Esophagus (tissue), 2 donors: ENCODE results near the gene NTN1. TPM values are rescaled to one million over a fixed set of nuclear protein-coding genes. Genes with fewer than 3 reads are reported as not detected.
A peak's percentile ranks its signal among the peaks of the same experiment; 100 is the strongest.

Experiments
- H3K27ac ChIP-seq, 2 donors: one replicate each; pipeline ENCODE4 v1.5.1; 2013; ENCODE audit warnings: low read depth in 2 of 2, mild to moderate bottlenecking in 2 of 2, inconsistent platforms in 1 of 2, low read length in 1 of 2, moderate library complexity in 1 of 2
- H3K27me3 ChIP-seq, 2 donors: one replicate each; pipeline ENCODE4 v1.6.1; 2013; ENCODE audit warnings: low read length in 2 of 2, control low read depth in 1 of 2, mild to moderate bottlenecking in 1 of 2; ENCODE audit not compliant: insufficient read depth in 2 of 2, control insufficient read depth in 1 of 2
- H3K36me3 ChIP-seq, 2 donors: one replicate each; pipeline ENCODE4 v1.6.1; 2013; ENCODE audit warnings: low read length in 1 of 2; ENCODE audit not compliant: control insufficient read depth in 2 of 2, insufficient read depth in 2 of 2
- H3K4me1 ChIP-seq, 2 donors: one replicate each; pipeline ENCODE4 v1.6.1; 2013; ENCODE audit warnings: low read length in 1 of 2; ENCODE audit not compliant: control insufficient read depth in 2 of 2, insufficient read depth in 2 of 2
- H3K4me3 ChIP-seq, 2 donors: one replicate each; pipeline ENCODE4 v1.5.1; 2013; ENCODE audit warnings: low read length in 2 of 2, mild to moderate bottlenecking in 2 of 2, low read depth in 1 of 2, moderate library complexity in 1 of 2
- H3K9me3 ChIP-seq, 2 donors: one replicate each; pipeline ENCODE4 v1.6.1; 2013; ENCODE audit warnings: mild to moderate bottlenecking in 2 of 2, low read depth in 1 of 2, low read length in 1 of 2, moderate library complexity in 1 of 2; ENCODE audit not compliant: control insufficient read depth in 2 of 2, insufficient read depth in 1 of 2
- WGBS, 2 donors: extraction: QIAGEN DNeasy Blood & Tissue Kit; methylation state at CpG; one replicate each; pipeline ENCODE4 v1.1.7; 2013; 5-methylcytosine and 5-hydroxymethylcytosine counted together
- polyA plus RNA-seq, 2 donors: library from polyadenylated mRNA; stranded (reverse); fragments of 200-250 nt; gene quantifications; one replicate each; pipeline ENCODE4 v1.2.3, GENCODE V29; 2013
- donor health status: healthy with polysubstance abuse.
- donor health status: Bipolar disorder and iron deficiency.

The NTN1 gene
- polyA plus RNA-seq, 2 donors: 10.3 to 12.3 TPM

GRCh38 chr17:9259419-9259818 is 238.1 kb downstream of the NTN1 start:
- 72 to 73% methylated on average over 10 of the region's 10 CpGs for WGBS, 2 donors
- Histone ChIP-seq H3K36me3 (no peaks in the 10 kb centered on the region), H3K4me1 (peaks cover 3 to 7% of the 10 kb centered on the region in 2 donors), H3K27me3 (no peaks in the 10 kb centered on the region), H3K27ac (no peak overlapping the region), H3K9me3 (no peaks in the 10 kb centered on the region), H3K4me3 (no peak overlapping the region)

- WGBS, 2 donors: 59 to 64% methylated on average over 24 of the region's 24 CpGs
Observed at GRCh38 chr17:9261081-9262012, 240.0 kb downstream of the NTN1 start.

GRCh38 chr17:9266031-9266680 is 244.8 kb downstream of the NTN1 start:
- Histone ChIP-seq H3K4me3 (no peak overlapping the region), H3K27ac (no peak overlapping the region), H3K27me3 (no peaks in the 10 kb centered on the region), H3K4me1 (peaks cover 0 to 2% of the 10 kb centered on the region in 2 donors), H3K36me3 (no peaks in the 10 kb centered on the region), H3K9me3 (no peaks in the 10 kb centered on the region)
- 86 to 87% methylated on average over 14 of the region's 14 CpGs for WGBS, 2 donors

More at GRCh38 chr17:9261081-9262012, 240.0 kb downstream of the NTN1 start:
- Histone ChIP-seq H3K27ac (no peak overlapping the region), H3K27me3 (no peaks in the 10 kb centered on the region), H3K4me3 (no peak overlapping the region), H3K4me1 (peaks cover 4% of the 10 kb centered on the region in 2 donors), H3K36me3 (no peaks in the 10 kb centered on the region), H3K9me3 (no peaks in the 10 kb centered on the region)

GRCh38 chr17:9266697-9267117 is 245.4 kb downstream of the NTN1 start:
- Histone ChIP-seq H3K9me3 (no peaks in the 10 kb centered on the region), H3K4me3 (no peak overlapping the region), H3K27me3 (no peaks in the 10 kb centered on the region), H3K4me1 (peaks cover 0 to 2% of the 10 kb centered on the region in 2 donors), H3K36me3 (no peaks in the 10 kb centered on the region), H3K27ac (no peak overlapping the region)
- 90 to 91% methylated on average over 9 of the region's 9 CpGs for WGBS, 2 donors

- Histone ChIP-seq H3K4me3 (no peak overlapping the region), H3K4me1 (peaks cover 2% of the 10 kb centered on the region in 2 donors), H3K9me3 (no peaks in the 10 kb centered on the region), H3K36me3 (no peaks in the 10 kb centered on the region), H3K27me3 (no peaks in the 10 kb centered on the region), H3K27ac (no peak overlapping the region)
- 88 to 89% methylated on average over 6 of the region's 6 CpGs for WGBS, 2 donors
Observed at GRCh38 chr17:9268546-9268945, 247.2 kb downstream of the NTN1 start.

GRCh38 chr17:9269350-9270035 is 248.2 kb downstream of the NTN1 start:
- Histone ChIP-seq H3K9me3 (no peaks in the 10 kb centered on the region), H3K4me1 (peaks cover 2% of the 10 kb centered on the region in 2 donors), H3K27me3 (no peaks in the 10 kb centered on the region), H3K27ac (no peak overlapping the region), H3K36me3 (no peaks in the 10 kb centered on the region), H3K4me3 (no peak overlapping the region)
- WGBS, 2 donors: 69 to 75% methylated on average over 7 of the region's 7 CpGs

GRCh38 chr17:9270921-9271320 is 249.6 kb downstream of the NTN1 start:
- Histone ChIP-seq H3K27me3 (no peaks in the 10 kb centered on the region), H3K9me3 (no peaks in the 10 kb centered on the region), H3K36me3 (no peaks in the 10 kb centered on the region), H3K27ac (no peak overlapping the region), H3K4me3 (no peak overlapping the region), H3K4me1 (peaks cover 2% of the 10 kb centered on the region in 2 donors)
- WGBS, 2 donors: 91 to 95% methylated on average over 9 of the region's 9 CpGs

- Histone ChIP-seq H3K9me3 (no peaks in the 10 kb centered on the region), H3K4me3 (no peak overlapping the region), H3K36me3 (no peaks in the 10 kb centered on the region), H3K27me3 (no peaks in the 10 kb centered on the region), H3K27ac (peak overlapping the region in 1 of 2 donors; percentile 35), H3K4me1 (peaks cover 0 to 2% of the 10 kb centered on the region in 2 donors)
- WGBS, 2 donors: 73 to 76% methylated on average over 8 of the region's 8 CpGs
Observed at GRCh38 chr17:9271989-9272388, 250.7 kb downstream of the NTN1 start.

- Histone ChIP-seq H3K27me3 (no peaks in the 10 kb centered on the region), H3K27ac (peak overlapping the region in 1 of 2 donors; percentile 29), H3K4me1 (peaks cover 0 to 2% of the 10 kb centered on the region in 2 donors), H3K36me3 (no peaks in the 10 kb centered on the region), H3K9me3 (no peaks in the 10 kb centered on the region), H3K4me3 (no peak overlapping the region)
- WGBS, 2 donors: 77 to 80% methylated on average over 22 of the region's 22 CpGs
Observed at GRCh38 chr17:9272501-9273200, 251.3 kb downstream of the NTN1 start.
